Endothelial cell of umbilical vein (primary cell): ENCODE data around the gene CATSPER3.

Source experiments
- CTCF ChIP-seq, 2 donors: IDR thresholded peaks; 1 replicate in 1 of 2; 2 replicates in 1 of 2; pipeline ENCODE4 v1.5.1; 2011; ENCODE audit warnings: low read length in 2 of 2, mild to moderate bottlenecking in 2 of 2, moderate library complexity in 2 of 2, control low read depth in 1 of 2, inconsistent platforms in 1 of 2, low read depth in 1 of 2; ENCODE audit not compliant: insufficient read depth in 1 of 2; ENCODE audit errors: extremely low read depth in 1 of 2
- EZH2 ChIP-seq: IDR thresholded peaks from 2 replicates; pipeline ENCODE4 v1.6.1; 2012; ENCODE audit warnings: borderline replicate concordance, low read depth, mild to moderate bottlenecking, moderate library complexity, low read length, inconsistent platforms; ENCODE audit not compliant: severe bottlenecking
- GATA2 ChIP-seq: IDR thresholded peaks from 2 replicates; pipeline ENCODE4 v1.7.0; 2011; ENCODE audit warnings: low read depth, mild to moderate bottlenecking, moderate library complexity, mixed read lengths, low read length; ENCODE audit not compliant: insufficient read length, insufficient read depth
- JUN ChIP-seq: IDR thresholded peaks from 2 replicates; pipeline ENCODE4 v1.6.1; 2011; ENCODE audit warnings: borderline replicate concordance, low read depth; ENCODE audit not compliant: insufficient read length, insufficient read depth
- POLR2A ChIP-seq: IDR thresholded peaks from 2 replicates; pipeline ENCODE4 v1.6.1; 2012; ENCODE audit warnings: low read depth, mild to moderate bottlenecking, control low read depth, low read length
- POLR2AphosphoS5 ChIP-seq: IDR thresholded peaks from 2 replicates; pipeline ENCODE4 v1.6.1; 2012; ENCODE audit warnings: low read depth, mild to moderate bottlenecking, control low read depth, low read length, moderate library complexity; ENCODE audit not compliant: insufficient read depth

GRCh38 chr5:134935711-134936602 lies 31.8 kb upstream of the CATSPER3 start:
- TF ChIP-seq POLR2A = no peak
- no peak for TF ChIP-seq CTCF (IDR thresholded peaks at IDR 0.05; ENCODE audit: extremely low read depth in 1 of 2, insufficient read depth in 1 of 2, low read depth in 1 of 2, low read length in 2 of 2)
- TF ChIP-seq GATA2 = no peak
- TF ChIP-seq POLR2AphosphoS5 = no peak
- no peak for TF ChIP-seq EZH2
- no peak for TF ChIP-seq JUN
